ENCODE results near the gene ZFP91. TPM values are rescaled to one million over a fixed set of nuclear protein-coding genes. Genes with fewer than 3 reads are reported as not detected.

ZFP91 gene
- total RNA-seq, 1 experiment from 2014 or later = 58.6 TPM

GRCh38 chr11:58647866-58648265, 69.0 kb downstream of the ZFP91 start (continued):
- TF ChIP-seq ATF3 (IDR thresholded peaks at IDR 0.05) = no peak
- no peak for TF ChIP-seq CBX3 (IDR thresholded peaks at IDR 0.05; ENCODE audit: low read depth)
- no peak for TF ChIP-seq TCF7L2 (IDR thresholded peaks at IDR 0.05; ENCODE audit: borderline replicate concordance, extremely low read depth, insufficient read depth, insufficient read length)
- no peak for TF ChIP-seq JUND (IDR thresholded peaks at IDR 0.05)
- no peak for TF ChIP-seq SIN3A (IDR thresholded peaks at IDR 0.05; ENCODE audit: low read depth)
- no peak for TF ChIP-seq CTCF (IDR thresholded peaks at IDR 0.05 in 2 of 3, conservative IDR thresholded peaks at IDR 0.05 in 1 of 3; ENCODE audit: borderline replicate concordance in 1 of 3, insufficient read depth in 1 of 3, low read depth in 2 of 3, low read length in 2 of 3)
- TF ChIP-seq SP1 (IDR thresholded peaks at IDR 0.05; ENCODE audit: low read depth) = no peak

- no TSS peak for BruUV-seq (replicated peaks)
- H4K20me1 ChIP-seq (ENCODE audit: insufficient read depth) = no peaks in the 10 kb centered on the region
- ATAC-seq = no peak
- H3K9me2 ChIP-seq (ENCODE audit: insufficient read depth) = no peaks in the 10 kb centered on the region
- no peak overlapping the region for H3K4me3 ChIP-seq (replicated peaks in 1 of 2; ENCODE audit: low read depth in 1 of 2, low read length in 2 of 2)
- RAD21 ChIA-PET (ENCODE audit: low non-redundant PET in 1 of 2, low total read pairs in 2 of 2, uncharacterized antibody in 2 of 2, unreplicated experiment in 2 of 2) = no interaction called here
- intact Hi-C loops (cut with micrococcal nuclease) = loop anchor here (10.0 kb wide), 1 partner anchor 405 kb away; no protein-coding TSS in a partner anchor
- H3K4me1 ChIP-seq (ENCODE audit: control insufficient read depth in 1 of 2, insufficient read depth in 2 of 2, low read length in 2 of 2) = peaks cover 0 to 5% of the 10 kb centered on the region in 2 experiments; a peak in 3 of 4 replicates
- H2AFZ ChIP-seq (ENCODE audit: low read depth, low read length, poor library complexity, severe bottlenecking) = no peak overlapping the region
- no peaks in the 10 kb centered on the region for H3K79me2 ChIP-seq (ENCODE audit: insufficient read depth, low read length)
- no peak overlapping the region for H3K9ac ChIP-seq (ENCODE audit: low read length)
- H3K36me3 ChIP-seq (ENCODE audit: control insufficient read depth in 1 of 2, insufficient read depth in 2 of 2, low read length in 2 of 2) = no peaks in the 10 kb centered on the region
- H3K4me2 ChIP-seq (ENCODE audit: low read length) = no peak overlapping the region
- CTCF ChIA-PET = interaction anchor here (1.0 kb wide), 1 partner anchor 20 kb away, joined by 3 read pairs; no protein-coding TSS in a partner anchor
- no peak for DNase-seq (ENCODE audit: low read depth, low spot score)
- POLR2A ChIA-PET = no interaction called here
- no peak overlapping the region for H3K27ac ChIP-seq (ENCODE audit: low read depth, low read length)
- H3K9me3 ChIP-seq (ENCODE audit: control insufficient read depth in 1 of 2, insufficient read depth in 1 of 2, low read depth in 1 of 2, low read length in 2 of 2) = no peaks in the 10 kb centered on the region
- no peak for TF ChIP-seq ZBTB33 (IDR thresholded peaks at IDR 0.05; ENCODE audit: extremely low read depth, insufficient replicate concordance, low read length)
- TF ChIP-seq ATF3 (IDR thresholded peaks at IDR 0.05) = no peak
- no peak for TF ChIP-seq CEBPB (IDR thresholded peaks at IDR 0.05; ENCODE audit: low read depth)
- no peak for TF ChIP-seq REST (IDR thresholded peaks at IDR 0.05; ENCODE audit: low read depth)
- no peak for TF ChIP-seq POLR2A (IDR thresholded peaks at IDR 0.05; ENCODE audit: borderline replicate concordance, extremely low read depth, insufficient read depth, insufficient read length)
- H3K27me3 ChIP-seq (ENCODE audit: insufficient read depth, low read length) = no peaks in the 10 kb centered on the region
These were observed 70.8 kb downstream of the ZFP91 start for GRCh38 chr11:58649623-58650022.
